GM13976 (cell line): ENCODE results near the gene MAEA.

Source experiments
- DNase-seq: peaks from one replicate; pipeline ENCODE4 v3.0.0; 2012; ENCODE audit warnings: low spot score
- CTCF ChIP-seq: IDR thresholded peaks from 2 replicates; pipeline ENCODE4 v1.5.1; 2012; ENCODE audit warnings: borderline replicate concordance, mild to moderate bottlenecking; ENCODE audit not compliant: insufficient read depth; ENCODE audit errors: extremely low read depth, missing control alignments, control extremely low read depth
- in situ Hi-C: fragments of 300-500 bp; cut with MboI; formaldehyde crosslinking; loops from one replicate; pipeline ENCODE4 v1.12.0; 2022; ENCODE audit warnings: low sequenced_read_pairs, mixed read lengths, inconsistent platforms; ENCODE audit not compliant: unreplicated experiment

The MAEA gene

GRCh38 chr4:1385373-1386340, 96.0 kb downstream of the MAEA start:
- DNase-seq = no peak
- no peak for TF ChIP-seq CTCF

More at GRCh38 chr4:1385373-1386340, 96.0 kb downstream of the MAEA start:
- in situ Hi-C loops = no loop called here
